NCI-H1436 (cell line): ENCODE data around the gene FRMD5.
"Not testable (repeated sequence)": the region's sequence is repeated elsewhere in the genome, so short reads cannot be mapped to it uniquely, and the experiment has no call there.

Experiments
- DNase-seq: peaks from one replicate; lab custom pipeline; 2025; lab: John Stamatoyannopoulos, UW

FRMD5 gene

GRCh38 chr15:44032820-44033219 is 162.3 kb downstream of the FRMD5 start:
- not testable (repeated sequence) for DNase-seq

- no peak for DNase-seq
Observed at GRCh38 chr15:44029940-44030568, 165.0 kb downstream of the FRMD5 start.

GRCh38 chr15:44029003-44029402 is 166.1 kb downstream of the FRMD5 start:
- no peak for DNase-seq

- DNase-seq, result no peak
Observed at GRCh38 chr15:44028349-44028748, 166.7 kb downstream of the FRMD5 start.

GRCh38 chr15:44024155-44024554 is 170.9 kb downstream of the FRMD5 start:
- DNase-seq, result no peak

- no peak for DNase-seq
Observed at GRCh38 chr15:44023176-44023575, 171.9 kb downstream of the FRMD5 start.

- DNase-seq, result no peak
Observed at GRCh38 chr15:44018151-44018550, 176.9 kb downstream of the FRMD5 start.

- DNase-seq, result no peak
Observed at GRCh38 chr15:44015545-44016305, 179.3 kb downstream of the FRMD5 start.

GRCh38 chr15:44011238-44011854 is 183.7 kb downstream of the FRMD5 start:
- no peak for DNase-seq

- DNase-seq, result no peak
Observed at GRCh38 chr15:44010089-44010488, 185.0 kb downstream of the FRMD5 start.

GRCh38 chr15:44009038-44009437 is 186.0 kb downstream of the FRMD5 start:
- DNase-seq, result no peak

- DNase-seq, result not testable (repeated sequence)
Observed at GRCh38 chr15:44000248-44000647, 194.8 kb downstream of the FRMD5 start.

GRCh38 chr15:43998607-43999006 is 196.5 kb downstream of the FRMD5 start:
- DNase-seq, result no peak

- no peak for DNase-seq
Observed at GRCh38 chr15:43991206-43991605, 203.9 kb downstream of the FRMD5 start.

GRCh38 chr15:43989938-43990337 is 205.1 kb downstream of the FRMD5 start:
- DNase-seq, result no peak

GRCh38 chr15:43988900-43989299 is 206.2 kb downstream of the FRMD5 start:
- no peak for DNase-seq

GRCh38 chr15:43987924-43988323 is 207.1 kb downstream of the FRMD5 start:
- no peak for DNase-seq

GRCh38 chr15:43985976-43986680 is 208.9 kb downstream of the FRMD5 start:
- no peak for DNase-seq

GRCh38 chr15:43981576-43981975 is 213.5 kb downstream of the FRMD5 start:
- no peak for DNase-seq

GRCh38 chr15:43977072-43977884 is 217.8 kb downstream of the FRMD5 start:
- DNase-seq, result no peak

GRCh38 chr15:43975770-43976169 is 219.3 kb downstream of the FRMD5 start:
- DNase-seq, result no peak

GRCh38 chr15:43975326-43975725 is 219.7 kb downstream of the FRMD5 start:
- DNase-seq, result no peak
